DOHH2 (cell line): ENCODE data around the gene DAPL1.
"Not testable (repeated sequence)": the region's sequence is repeated elsewhere in the genome, so short reads cannot be mapped to it uniquely, and the experiment has no call there.

Experiments used
- EZH2phosphoT487 ChIP-seq: fragments of 200-600 bp; sonication (generic); IDR thresholded peaks from 2 replicates; pipeline ENCODE4 v1.6.1; 2017; ENCODE audit warnings: borderline replicate concordance, mild to moderate bottlenecking, antibody characterized with exemption, low read length, moderate library complexity, mixed read lengths
- TF ChIP-seq, protein P1 (sequence below): fragments of 200-600 bp; sonication (generic); IDR thresholded peaks from one replicate; pipeline ENCODE4 v1.5.1; 2014; ENCODE audit warnings: antibody characterized with exemption, mild to moderate bottlenecking, low read depth, low read length; ENCODE audit not compliant: poor library complexity, severe bottlenecking

DNA sequence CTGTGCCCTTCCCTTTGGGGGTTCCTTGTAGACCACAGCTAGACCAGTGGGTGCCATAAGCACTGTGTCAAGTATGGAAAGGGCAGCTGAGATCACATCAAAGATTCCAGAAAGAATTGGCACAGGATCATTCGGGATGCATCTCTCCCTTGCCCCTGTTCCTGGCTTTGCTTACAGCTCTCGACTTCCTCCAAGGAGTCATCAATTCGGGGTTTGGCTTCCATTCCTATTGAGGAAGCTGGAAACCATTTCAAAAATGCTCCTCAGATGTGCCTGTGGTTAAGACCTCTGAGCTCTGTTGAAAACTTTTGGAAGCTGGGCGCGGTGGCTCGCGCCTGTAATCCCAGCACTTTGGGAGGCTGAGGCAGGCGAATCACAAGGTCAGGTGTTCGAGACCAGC is 65.1 kb downstream of the DAPL1 start:
- TF ChIP-seq, protein P1, sequence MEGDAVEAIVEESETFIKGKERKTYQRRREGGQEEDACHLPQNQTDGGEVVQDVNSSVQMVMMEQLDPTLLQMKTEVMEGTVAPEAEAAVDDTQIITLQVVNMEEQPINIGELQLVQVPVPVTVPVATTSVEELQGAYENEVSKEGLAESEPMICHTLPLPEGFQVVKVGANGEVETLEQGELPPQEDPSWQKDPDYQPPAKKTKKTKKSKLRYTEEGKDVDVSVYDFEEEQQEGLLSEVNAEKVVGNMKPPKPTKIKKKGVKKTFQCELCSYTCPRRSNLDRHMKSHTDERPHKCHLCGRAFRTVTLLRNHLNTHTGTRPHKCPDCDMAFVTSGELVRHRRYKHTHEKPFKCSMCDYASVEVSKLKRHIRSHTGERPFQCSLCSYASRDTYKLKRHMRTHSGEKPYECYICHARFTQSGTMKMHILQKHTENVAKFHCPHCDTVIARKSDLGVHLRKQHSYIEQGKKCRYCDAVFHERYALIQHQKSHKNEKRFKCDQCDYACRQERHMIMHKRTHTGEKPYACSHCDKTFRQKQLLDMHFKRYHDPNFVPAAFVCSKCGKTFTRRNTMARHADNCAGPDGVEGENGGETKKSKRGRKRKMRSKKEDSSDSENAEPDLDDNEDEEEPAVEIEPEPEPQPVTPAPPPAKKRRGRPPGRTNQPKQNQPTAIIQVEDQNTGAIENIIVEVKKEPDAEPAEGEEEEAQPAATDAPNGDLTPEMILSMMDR, result not testable (repeated sequence)
- TF ChIP-seq EZH2phosphoT487, result not testable (repeated sequence)
